Measurements from ENCODE around the gene IL16.
"Not testable (repeated sequence)": the region's sequence is repeated elsewhere in the genome, so short reads cannot be mapped to it uniquely, and the experiment has no call there.

The IL16 gene

DNA sequence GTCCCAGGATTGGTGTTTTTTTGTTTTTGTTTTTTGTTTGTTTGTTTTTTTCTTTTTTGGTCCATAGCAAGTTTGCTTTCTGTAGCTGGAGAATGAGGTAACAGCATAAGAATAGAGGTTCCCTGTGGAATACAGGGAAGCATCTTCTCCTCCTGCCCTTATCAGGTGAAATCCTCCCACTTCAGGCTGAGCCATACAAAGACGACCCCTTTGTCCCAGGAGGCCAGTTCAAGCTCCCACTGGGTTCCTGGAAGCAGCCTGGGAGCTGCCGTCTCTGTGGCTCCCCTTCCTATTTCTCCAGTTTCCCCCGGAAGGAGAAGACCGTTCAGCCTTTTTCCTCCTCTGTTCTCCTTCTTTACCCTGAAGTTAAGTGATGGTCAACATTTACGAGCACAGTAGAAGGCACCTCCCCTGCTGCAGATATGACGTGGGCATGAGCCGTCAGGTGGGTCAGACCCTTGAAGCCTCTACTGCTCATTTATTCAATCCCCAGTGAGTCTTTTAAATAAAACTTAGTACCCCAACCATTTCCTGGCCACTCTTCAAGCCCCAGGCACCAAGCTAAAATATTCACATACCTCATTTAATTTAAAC is 1.1 kb downstream of the IL16 start:
- H3K9me2 ChIP-seq (replicated peaks; ENCODE audit: insufficient read depth, low read length) = no peaks in the 10 kb centered on the region
- H3F3A ChIP-seq (ENCODE audit: insufficient read depth, low read length) = no peaks in the 10 kb centered on the region
- no peak for DNase-seq
- no peaks in the 10 kb centered on the region for H3K27me3 ChIP-seq (replicated peaks; ENCODE audit: insufficient read depth, low read length)
- H3K4me1 ChIP-seq (ENCODE audit: low read length) = no peaks in the 10 kb centered on the region
- H3K4me3 ChIP-seq (ENCODE audit: low read length) = no peak overlapping the region
- TF ChIP-seq EZH2 (optimal IDR thresholded peaks at IDR 0.05; ENCODE audit: low read depth, low read length) = no peak
- TF ChIP-seq CTCF (IDR thresholded peaks at IDR 0.05; ENCODE audit: low read length) = no peak
- H2AFZ ChIP-seq (ENCODE audit: low read length) = no peak overlapping the region
- H4K20me1 ChIP-seq (ENCODE audit: insufficient read depth, low read length) = no peaks in the 10 kb centered on the region
- no peaks in the 10 kb centered on the region for H3K79me2 ChIP-seq (ENCODE audit: low read length)
- H3K36me3 ChIP-seq (replicated peaks; ENCODE audit: insufficient read depth, low read length) = no peaks in the 10 kb centered on the region
- no peaks in the 10 kb centered on the region for H3K9me3 ChIP-seq (replicated peaks; ENCODE audit: insufficient read depth, low read length)
- H3K9ac ChIP-seq (ENCODE audit: low read length) = no peak overlapping the region
- H3K4me2 ChIP-seq (ENCODE audit: low read depth, low read length) = no peak overlapping the region
- no peak overlapping the region for H3K27ac ChIP-seq (ENCODE audit: low read length)

DNA sequence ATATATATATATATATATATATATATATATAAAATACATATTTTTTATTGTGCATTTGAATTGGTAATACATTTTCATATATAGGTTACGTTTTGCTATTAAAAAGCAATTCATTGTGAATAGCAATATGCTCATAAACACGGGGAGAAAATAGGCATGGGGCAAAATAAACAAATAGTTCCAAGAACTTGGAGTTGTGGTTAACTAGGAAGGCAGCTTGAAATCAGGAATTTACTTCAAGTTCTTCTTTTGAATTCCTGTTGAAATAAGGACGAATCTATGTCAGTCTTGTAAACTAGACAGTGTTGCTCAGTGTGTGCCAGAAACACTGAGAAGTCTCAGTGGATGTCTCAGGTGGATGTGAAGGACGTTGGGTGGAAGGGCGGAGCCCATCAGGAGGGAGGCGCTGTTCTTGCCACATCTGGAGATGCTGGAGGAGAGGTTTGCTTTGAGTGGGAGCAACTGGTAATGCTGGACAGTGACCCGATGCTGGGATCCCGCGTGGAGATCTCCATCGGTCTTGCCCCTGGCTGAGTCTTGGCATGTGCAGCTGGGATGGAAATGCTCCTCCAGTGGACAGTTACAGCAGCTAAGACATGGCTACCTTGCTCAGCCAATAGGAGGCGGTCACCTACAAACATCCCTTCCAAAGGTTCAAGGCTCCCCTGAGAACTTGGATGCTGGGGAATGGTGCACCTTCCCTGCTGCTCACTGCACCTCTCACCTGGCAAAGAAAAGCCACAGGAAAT is 2.5 kb downstream of the IL16 start:
- Histone ChIP-seq H3K4me2 (ENCODE audit: low read depth, low read length) (no peak overlapping the region), H3K79me2 (ENCODE audit: low read length) (no peaks in the 10 kb centered on the region), H3K4me1 (ENCODE audit: low read length) (no peaks in the 10 kb centered on the region), H3K27me3 (replicated peaks; ENCODE audit: insufficient read depth, low read length) (no peaks in the 10 kb centered on the region), H3K9me3 (replicated peaks; ENCODE audit: insufficient read depth, low read length) (no peaks in the 10 kb centered on the region), H3F3A (ENCODE audit: insufficient read depth, low read length) (no peaks in the 10 kb centered on the region), H3K9ac (ENCODE audit: low read length) (no peak overlapping the region), H3K36me3 (replicated peaks; ENCODE audit: insufficient read depth, low read length) (no peaks in the 10 kb centered on the region), H3K27ac (ENCODE audit: low read length) (no peak overlapping the region), H4K20me1 (ENCODE audit: insufficient read depth, low read length) (no peaks in the 10 kb centered on the region), H2AFZ (ENCODE audit: low read length) (no peak overlapping the region), H3K4me3 (ENCODE audit: low read length) (no peak overlapping the region), H3K9me2 (replicated peaks; ENCODE audit: insufficient read depth, low read length) (no peaks in the 10 kb centered on the region)
- DNase-seq = no peak
- TF ChIP-seq CTCF (IDR thresholded peaks at IDR 0.05; ENCODE audit: low read length) (no peak), EZH2phosphoT487 (IDR thresholded peaks at IDR 0.05; ENCODE audit: low read length) (no peak), EZH2 (optimal IDR thresholded peaks at IDR 0.05; ENCODE audit: low read depth, low read length) (no peak)

- Histone ChIP-seq H3K9me2 (replicated peaks; ENCODE audit: insufficient read depth, low read length) (no peaks in the 10 kb centered on the region), H3K79me2 (ENCODE audit: low read length) (no peaks in the 10 kb centered on the region), H3K9ac (ENCODE audit: low read length) (no peak overlapping the region), H3K4me3 (ENCODE audit: low read length) (no peak overlapping the region), H4K20me1 (ENCODE audit: insufficient read depth, low read length) (no peaks in the 10 kb centered on the region), H3K9me3 (replicated peaks; ENCODE audit: insufficient read depth, low read length) (no peaks in the 10 kb centered on the region), H2AFZ (ENCODE audit: low read length) (no peak overlapping the region), H3K27me3 (replicated peaks; ENCODE audit: insufficient read depth, low read length) (no peaks in the 10 kb centered on the region), H3K27ac (ENCODE audit: low read length) (no peak overlapping the region), H3K36me3 (replicated peaks; ENCODE audit: insufficient read depth, low read length) (no peaks in the 10 kb centered on the region), H3K4me2 (ENCODE audit: low read depth, low read length) (no peak overlapping the region), H3F3A (ENCODE audit: insufficient read depth, low read length) (no peaks in the 10 kb centered on the region), H3K4me1 (ENCODE audit: low read length) (no peaks in the 10 kb centered on the region)
- no peak for DNase-seq
- TF ChIP-seq EZH2phosphoT487 (IDR thresholded peaks at IDR 0.05; ENCODE audit: low read length) (no peak), CTCF (IDR thresholded peaks at IDR 0.05; ENCODE audit: low read length) (no peak), EZH2 (optimal IDR thresholded peaks at IDR 0.05; ENCODE audit: low read depth, low read length) (no peak)
Measured at GRCh38 chr15:81206018-81206417, 9.3 kb downstream of the IL16 start.

GRCh38 chr15:81207987-81208386 is 11.3 kb downstream of the IL16 start:
- not testable (repeated sequence) for H3K79me2 ChIP-seq (ENCODE audit: low read length); H3K27me3 ChIP-seq (replicated peaks; ENCODE audit: insufficient read depth, low read length); H3K27ac ChIP-seq (ENCODE audit: low read length); DNase-seq; H3K4me1 ChIP-seq (ENCODE audit: low read length); H3K4me2 ChIP-seq (ENCODE audit: low read depth, low read length); H3K9ac ChIP-seq (ENCODE audit: low read length); H3K36me3 ChIP-seq (replicated peaks; ENCODE audit: insufficient read depth, low read length); H3K4me3 ChIP-seq (ENCODE audit: low read length); H3K9me3 ChIP-seq (replicated peaks; ENCODE audit: insufficient read depth, low read length); H4K20me1 ChIP-seq (ENCODE audit: insufficient read depth, low read length); H3F3A ChIP-seq (ENCODE audit: insufficient read depth, low read length); H3K9me2 ChIP-seq (replicated peaks; ENCODE audit: insufficient read depth, low read length); H2AFZ ChIP-seq (ENCODE audit: low read length)
